HepG2 (cell line): ENCODE results near the gene DDX24. TPM values are rescaled to one million over a fixed set of nuclear protein-coding genes. Genes with fewer than 3 reads are reported as not detected.

Experiments used
- ATAC-seq: fragments of 200-7000 bp; cut with Tn5 transposase; 3 replicates; pipeline ENCODE4 v1.9.1; 2020; ENCODE audit warnings: mild to moderate bottlenecking, moderate library complexity
- BruUV-seq: library from RNA; stranded (reverse); fragments of 400-500 nt; replicated peaks from 2 replicates; lab custom pipeline; 2021; lab: Mats Ljungman, UMichigan
- CTCF ChIA-PET: fragments of 300-600 bp; formaldehyde crosslinking; extraction: SDS; loops from one replicate; lab custom pipeline; 2021; ENCODE audit warnings: low total read pairs, inconsistent platforms, low intra/inter-chr PET ratio; lab: Yijun Ruan, JAX
- POLR2A ChIA-PET: fragments of 350-600 bp; sonication (Branson Sonifier 250); formaldehyde crosslinking; loops from one replicate; lab custom pipeline; 2020; ENCODE audit warnings: antibody characterized with exemption, inconsistent platforms; lab: Yijun Ruan, JAX
- DNase-seq: peaks from one replicate; pipeline ENCODE4 v3.0.0-alpha.2; 2015; ENCODE audit warnings: low spot score
- FAIRE-seq: peaks from 3 replicates; lab custom pipeline; 2011; peaks lifted over from hg19 to GRCh38; lab: Jason Lieb, UNC
- H2AFZ ChIP-seq: one replicate; pipeline ENCODE4 v1.6.1; 2011; ENCODE audit warnings: low read length, inconsistent platforms
- H3K27ac ChIP-seq: fragments of 300-600 bp; 3 replicates; pipeline ENCODE4 v1.8.0; 2011; ENCODE audit warnings: mixed run types, mild to moderate bottlenecking, mixed read lengths, low read length, inconsistent platforms; ENCODE audit not compliant: insufficient read depth; ENCODE audit errors: extremely low read length
- H3K27me3 ChIP-seq, 2 experiments: fragments of 200-600 bp in 1 of 2; 2 replicates in 1 of 2; 3 replicates in 1 of 2; pipeline versions ENCODE4 v1.6.0 to v1.8.0; 2011; ENCODE audit warnings: low read length in 2 of 2, mild to moderate bottlenecking in 2 of 2, moderate library complexity in 2 of 2, inconsistent platforms in 1 of 2; ENCODE audit not compliant: insufficient read depth in 2 of 2, control insufficient read depth in 1 of 2
- H3K36me3 ChIP-seq, 2 experiments: fragments of 200-600 bp in 1 of 2; replicated peaks in 1 of 2; 2 replicates in 1 of 2; 3 replicates in 1 of 2; pipeline versions ENCODE4 v1.5.1 to v1.8.0; 2011; ENCODE audit warnings: low read length in 2 of 2, inconsistent platforms in 1 of 2; ENCODE audit not compliant: insufficient read depth in 2 of 2, control insufficient read depth in 1 of 2
- H3K4me1 ChIP-seq: 2 replicates; pipeline ENCODE4 v1.5.1; 2012; ENCODE audit warnings: low read length, inconsistent platforms; ENCODE audit not compliant: insufficient read depth
- H3K4me2 ChIP-seq: 2 replicates; pipeline ENCODE4 v1.6.0; 2011; ENCODE audit warnings: low read depth, low read length, inconsistent platforms
- H3K4me3 ChIP-seq, 3 experiments: fragments of 200-600 bp in 1 of 3; sonication (generic), shearing (Covaris generic) in 1 of 3; replicated peaks in 1 of 3; 2 replicates each; pipeline ENCODE4 v1.5.1; 2011 to 2016; ENCODE audit warnings: low read length in 3 of 3, inconsistent platforms in 2 of 3, low read depth in 2 of 3, mild to moderate bottlenecking in 2 of 3, control low read depth in 1 of 3, mixed read lengths in 1 of 3; ENCODE audit not compliant: insufficient read depth in 1 of 3
- H3K79me2 ChIP-seq: one replicate; pipeline ENCODE4 v1.6.1; 2011; ENCODE audit warnings: low read length, inconsistent platforms; ENCODE audit not compliant: insufficient read depth
- H3K9ac ChIP-seq: 2 replicates; pipeline ENCODE4 v1.6.0; 2011; ENCODE audit warnings: mild to moderate bottlenecking, low read depth, low read length, inconsistent platforms; ENCODE audit not compliant: insufficient read depth
- H3K9me3 ChIP-seq: 2 replicates; pipeline ENCODE4 v1.5.1; 2012; ENCODE audit warnings: mild to moderate bottlenecking, low read length
- H4K20me1 ChIP-seq: 2 replicates; pipeline ENCODE4 v1.6.0; 2011; ENCODE audit warnings: inconsistent platforms, mild to moderate bottlenecking, low read length, moderate library complexity; ENCODE audit not compliant: insufficient read depth
- ATAD3A ChIP-seq: sonication (generic); formaldehyde crosslinking; IDR thresholded peaks from 2 replicates; pipeline ENCODE4 v1.4.0; 2020; ENCODE audit warnings: missing genetic modification reagents
- BORCS8-MEF2B ChIP-seq: sonication (generic); formaldehyde crosslinking; IDR thresholded peaks from 2 replicates; pipeline ENCODE4 v1.8.0; 2022; ENCODE audit warnings: mild to moderate bottlenecking, missing genetic modification reagents
- GATAD2A ChIP-seq: IDR thresholded peaks from 2 replicates; pipeline ENCODE4 v1.6.1; 2016
- GPN1 ChIP-seq: sonication (generic); formaldehyde crosslinking; IDR thresholded peaks from 2 replicates; pipeline ENCODE4 v1.5.1; 2020; ENCODE audit warnings: missing genetic modification reagents, borderline replicate concordance
- GZF1 ChIP-seq: sonication (generic); formaldehyde crosslinking; IDR thresholded peaks from 2 replicates; pipeline ENCODE4 v1.5.1; 2020; ENCODE audit warnings: mild to moderate bottlenecking, missing genetic modification reagents
- HHEX ChIP-seq: IDR thresholded peaks from 2 replicates; pipeline ENCODE4 v1.6.1; 2016; ENCODE audit warnings: control low read depth
- ISL2 ChIP-seq: sonication (generic); formaldehyde crosslinking; IDR thresholded peaks from 2 replicates; pipeline ENCODE4 v1.5.0; 2020; ENCODE audit warnings: missing genetic modification reagents
- NR3C1 ChIP-seq: sonication (generic); formaldehyde crosslinking; IDR thresholded peaks from 2 replicates; pipeline ENCODE4 v1.4.0; 2020; ENCODE audit warnings: missing genetic modification reagents
- PLRG1 ChIP-seq: fragments of 450-650 bp; conservative IDR thresholded peaks from 2 replicates; pipeline ENCODE4 v1.6.1; 2016
- U2AF1 ChIP-seq: fragments of 200-400 bp; formaldehyde crosslinking; optimal IDR thresholded peaks from 2 replicates; pipeline ENCODE3; 2017; ENCODE audit warnings: mild to moderate bottlenecking, low read depth, low read length
- ZEB1 ChIP-seq: IDR thresholded peaks from 2 replicates; pipeline ENCODE4 v1.6.1; 2012; ENCODE audit warnings: mild to moderate bottlenecking, low read depth, inconsistent platforms; ENCODE audit not compliant: insufficient replicate concordance
- ZNF414 ChIP-seq: sonication (generic); formaldehyde crosslinking; IDR thresholded peaks from 2 replicates; pipeline ENCODE4 v1.5.0; 2020; ENCODE audit warnings: missing genetic modification reagents
- ZNF761 ChIP-seq: sonication (generic); formaldehyde crosslinking; conservative IDR thresholded peaks from 2 replicates; pipeline ENCODE4 v1.4.0; 2020; ENCODE audit warnings: mild to moderate bottlenecking, missing genetic modification reagents
- ZNF816 ChIP-seq: sonication (generic); formaldehyde crosslinking; IDR thresholded peaks from 2 replicates; pipeline ENCODE4 v1.8.0; 2022; ENCODE audit warnings: missing genetic modification reagents, mild to moderate bottlenecking, borderline replicate concordance
- ZZZ3 ChIP-seq: sonication (generic); formaldehyde crosslinking; IDR thresholded peaks from 2 replicates; pipeline ENCODE4 v1.4.0; 2020; ENCODE audit warnings: missing genetic modification reagents, mild to moderate bottlenecking, borderline replicate concordance
- WGBS: methylation state at CpG from one replicate; pipeline ENCODE4 v1.1.6; 2017; ENCODE audit warnings: low lambda C conversion rate; 5-methylcytosine and 5-hydroxymethylcytosine counted together
- in situ Hi-C: cut with HindIII; loops from 2 replicates; pipeline ENCODE4 v1.10.0; 2017; ENCODE audit warnings: low pct_unique_long_range_greater_than_20kb; ENCODE audit not compliant: extremely low pct_ligation_motif_present
- intact Hi-C: fragments of 100-400 bp; cut with micrococcal nuclease; formaldehyde crosslinking; loops from one replicate; pipeline ENCODE4 v1.10.0; 2022; ENCODE audit not compliant: unreplicated experiment
- polyA plus RNA-seq, 8 experiments: library from polyadenylated mRNA; depleted of rRNA in 3 of 8; stranded (reverse) in 7 of 8; unstranded in 1 of 8; fragments of >200 nt; fragmentation: Illumina TruSeq in 4 of 8; extraction: Trizol in 4 of 8; gene quantifications; 2 replicates each; pipeline versions ENCODE4 v1.2.1 to v1.2.3, GENCODE V29; 2011 to 2016; ENCODE audit warnings: low read depth in 4 of 8, missing spikeins in 1 of 8, mixed read lengths in 1 of 8; ENCODE audit not compliant: insufficient read depth in 1 of 8
- total RNA-seq, 5 experiments: library from RNA; depleted of rRNA; stranded (reverse); fragments of >200 nt; fragmentation: Illumina TruSeq; extraction: Trizol; gene quantifications; 2 replicates each; pipeline ENCODE4 v1.2.3, GENCODE V29; 2016; ENCODE audit warnings: low read depth in 1 of 5

DDX24 gene
- total and polyA plus RNA-seq, 2 of the 13 experiments (the other 11 are each of a cell fraction or from before 2014, with no cell fraction given), result 67.3 to 149 TPM

GRCh38 chr14:94049625-94050023, 31.4 kb downstream of the DDX24 start:
- POLR2A ChIA-PET, result no interaction called here
- H3K4me2 ChIP-seq, result no peak overlapping the region
- no peak overlapping the region for H3K4me3 ChIP-seq
- no peak overlapping the region for H2AFZ ChIP-seq
- ATAC-seq (no peak), DNase-seq (no peak), FAIRE-seq (no peak)
- no peaks in the 10 kb centered on the region for H3K79me2 ChIP-seq
- intact Hi-C loops, result no loop called here
- no peak for TF ChIP-seq ZNF414 (CRISPR knock-in tag)
- TF ChIP-seq ZNF761 (CRISPR knock-in tag), result no peak
- no peak for TF ChIP-seq NR3C1 (CRISPR knock-in tag)
- TF ChIP-seq ZEB1, result no peak
- no peak for TF ChIP-seq GZF1
- TF ChIP-seq ZNF816, result no peak
- no peak for TF ChIP-seq GATAD2A (CRISPR knock-in tag)
- no peak for TF ChIP-seq ATAD3A (CRISPR knock-in tag)
- no peak for TF ChIP-seq ZZZ3 (CRISPR knock-in tag)
- TF ChIP-seq HHEX, result no peak
- TF ChIP-seq GPN1 (CRISPR knock-in tag), result no peak
- TF ChIP-seq PLRG1, result no peak
- TF ChIP-seq BORCS8-MEF2B (CRISPR knock-in tag), result no peak
- TF ChIP-seq ISL2 (CRISPR knock-in tag), result no peak
- no peak for TF ChIP-seq U2AF1
- peaks cover 30 to 74% of the 10 kb centered on the region in 2 experiments for H3K36me3 ChIP-seq
- no peaks in the 10 kb centered on the region for H4K20me1 ChIP-seq
- CTCF ChIA-PET, result no interaction called here
- no peak overlapping the region for H3K9ac ChIP-seq
- no peak overlapping the region for H3K27ac ChIP-seq
- no peaks in the 10 kb centered on the region for H3K27me3 ChIP-seq
- in situ Hi-C loops, result loop anchor here (10.0 kb wide), 1 partner anchor 255 kb away; no protein-coding TSS in a partner anchor
- peaks cover 19% of the 10 kb centered on the region for H3K4me1 ChIP-seq
- 94% methylated on average over 1 of the region's 2 CpGs for WGBS
- no TSS peak for BruUV-seq
- no peaks in the 10 kb centered on the region for H3K9me3 ChIP-seq
